H1 (cell line): Measurements from ENCODE around the gene FXYD7. TPM values are rescaled to one million over a fixed set of nuclear protein-coding genes. Genes with fewer than 3 reads are reported as not detected.

Source experiments
- BRCA1 ChIP-seq: IDR thresholded peaks from 2 replicates; pipeline ENCODE4 v1.6.1; 2012; ENCODE audit warnings: low read depth, low read length, improper control_type of control experiment
- CBX8 ChIP-seq: fragments of 300-800, 300-1000 bp; sonication (generic); IDR thresholded peaks from 2 replicates; pipeline ENCODE4 v1.7.1; 2016; ENCODE audit warnings: low read depth, low read length, borderline replicate concordance
- CREB1 ChIP-seq: IDR thresholded peaks from 2 replicates; pipeline ENCODE4 v1.6.1; 2012; ENCODE audit warnings: inconsistent platforms
- GABPA ChIP-seq: IDR thresholded peaks from 2 replicates; pipeline ENCODE4 v1.6.1; 2011; ENCODE audit warnings: mild to moderate bottlenecking, low read length, moderate library complexity, borderline replicate concordance; ENCODE audit not compliant: insufficient read depth
- KDM1A ChIP-seq: fragments of 200-600, 300-600 bp; sonication (generic); IDR thresholded peaks from 2 replicates; pipeline ENCODE4 v1.7.1; 2016; ENCODE audit warnings: mild to moderate bottlenecking, low read length, borderline replicate concordance
- POU5F1 ChIP-seq: IDR thresholded peaks from 2 replicates; pipeline ENCODE4 v1.6.1; 2011; ENCODE audit warnings: low read depth, mild to moderate bottlenecking, low read length, moderate library complexity
- RAD21 ChIP-seq, 2 experiments: IDR thresholded peaks in 1 of 2; conservative IDR thresholded peaks in 1 of 2; 2 replicates each; pipeline ENCODE4 v1.6.1; 2011; ENCODE audit warnings: low read depth in 2 of 2, low read length in 2 of 2, improper control_type of control experiment in 1 of 2, inconsistent platforms in 1 of 2, mild to moderate bottlenecking in 1 of 2, moderate library complexity in 1 of 2
- RBBP5 ChIP-seq: IDR thresholded peaks from 2 replicates; pipeline ENCODE4 v1.7.1; 2012; ENCODE audit warnings: low read depth, mild to moderate bottlenecking, inconsistent platforms, low read length, moderate library complexity, borderline replicate concordance
- SIN3A ChIP-seq, 2 experiments: IDR thresholded peaks in 1 of 2; conservative IDR thresholded peaks in 1 of 2; 2 replicates each; pipeline ENCODE4 v1.6.1; 2011 to 2012; ENCODE audit warnings: low read length in 2 of 2, improper control_type of control experiment in 1 of 2, low read depth in 1 of 2, mild to moderate bottlenecking in 1 of 2
- SP1 ChIP-seq: IDR thresholded peaks from 2 replicates; pipeline ENCODE4 v1.6.1; 2011; ENCODE audit warnings: low read depth, low read length
- YY1 ChIP-seq: IDR thresholded peaks from 2 replicates; pipeline ENCODE4 v1.6.1; 2011; ENCODE audit warnings: low read depth, mild to moderate bottlenecking, low read length
- polyA plus RNA-seq, 7 experiments: library from polyadenylated mRNA; depleted of rRNA in 3 of 7; stranded (reverse) in 5 of 7; unstranded in 2 of 7; fragments of >200 nt in 5 of 7; fragments of 200-250 nt in 2 of 7; gene quantifications; 1 replicate in 5 of 7; 2 replicates in 1 of 7; 4 replicates in 1 of 7; pipeline versions ENCODE4 v1.2.1 to v1.2.3, GENCODE V29; 2011 to 2013; ENCODE audit warnings: missing spikeins in 2 of 7, mixed read lengths in 2 of 7
- total RNA-seq: library from RNA; stranded (reverse); fragmentation: NEBNext Ultra II Directional; extraction: Animal tissue kit (Norgen Biotek cat#: 25700); gene quantifications from 2 replicates; pipeline ENCODE4 v1.2.1, GENCODE V29; 2021
- TF ChIP-seq, protein P1 (sequence below): IDR thresholded peaks from 2 replicates; pipeline ENCODE4 v1.6.1; 2012; ENCODE audit warnings: inconsistent platforms
- TF ChIP-seq, protein P2 (sequence below): IDR thresholded peaks from 2 replicates; pipeline ENCODE4 v1.6.1; 2012; ENCODE audit warnings: low read length, inconsistent platforms

The FXYD7 gene
- total and polyA plus RNA-seq, 2 of the 8 experiments (the other 6 are each of a cell fraction or from before 2014, with no cell fraction given) = 12.1 to 14.3 TPM

GRCh38 chr19:35135389-35135909 is 7.6 kb upstream of the FXYD7 start (continued):
- TF ChIP-seq BRCA1 (no peak), RBBP5 (no peak), YY1 (0 out of 2 replicates have a peak, but pooled peaks have one; percentile 56), SP1 (0 out of 2 replicates have a peak, but pooled peaks have one; percentile 29), CREB1 (peak; percentile 36; the same call in 1 of the 2 replicates), RAD21 (IDR thresholded peaks at IDR 0.05 in 1 of 2, conservative IDR thresholded peaks at IDR 0.05 in 1 of 2; ENCODE audit: low read depth in 2 of 2, low read length in 2 of 2) (peak; percentile 72 to 83), CBX8 (no peak), GABPA (peak; percentile 64; the same call in 1 of the 2 replicates), SIN3A (conservative IDR thresholded peaks at IDR 0.05 in 1 of 2, IDR thresholded peaks at IDR 0.05 in 1 of 2; ENCODE audit: low read depth in 1 of 2, low read length in 2 of 2) (peak; percentile 15 to 86; a peak in 1 of 4 replicates), KDM1A (no peak), POU5F1 (no peak)
- TF ChIP-seq, protein P1, sequence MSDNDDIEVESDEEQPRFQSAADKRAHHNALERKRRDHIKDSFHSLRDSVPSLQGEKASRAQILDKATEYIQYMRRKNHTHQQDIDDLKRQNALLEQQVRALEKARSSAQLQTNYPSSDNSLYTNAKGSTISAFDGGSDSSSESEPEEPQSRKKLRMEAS = peak; percentile 25; the same call in 1 of the 2 replicates
- TF ChIP-seq, protein P2, sequence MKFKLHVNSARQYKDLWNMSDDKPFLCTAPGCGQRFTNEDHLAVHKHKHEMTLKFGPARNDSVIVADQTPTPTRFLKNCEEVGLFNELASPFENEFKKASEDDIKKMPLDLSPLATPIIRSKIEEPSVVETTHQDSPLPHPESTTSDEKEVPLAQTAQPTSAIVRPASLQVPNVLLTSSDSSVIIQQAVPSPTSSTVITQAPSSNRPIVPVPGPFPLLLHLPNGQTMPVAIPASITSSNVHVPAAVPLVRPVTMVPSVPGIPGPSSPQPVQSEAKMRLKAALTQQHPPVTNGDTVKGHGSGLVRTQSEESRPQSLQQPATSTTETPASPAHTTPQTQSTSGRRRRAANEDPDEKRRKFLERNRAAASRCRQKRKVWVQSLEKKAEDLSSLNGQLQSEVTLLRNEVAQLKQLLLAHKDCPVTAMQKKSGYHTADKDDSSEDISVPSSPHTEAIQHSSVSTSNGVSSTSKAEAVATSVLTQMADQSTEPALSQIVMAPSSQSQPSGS = peak; percentile 82; the same call in 1 of the 2 replicates
